Measurements from ENCODE around the gene TP53I11.

The TP53I11 gene

DNA sequence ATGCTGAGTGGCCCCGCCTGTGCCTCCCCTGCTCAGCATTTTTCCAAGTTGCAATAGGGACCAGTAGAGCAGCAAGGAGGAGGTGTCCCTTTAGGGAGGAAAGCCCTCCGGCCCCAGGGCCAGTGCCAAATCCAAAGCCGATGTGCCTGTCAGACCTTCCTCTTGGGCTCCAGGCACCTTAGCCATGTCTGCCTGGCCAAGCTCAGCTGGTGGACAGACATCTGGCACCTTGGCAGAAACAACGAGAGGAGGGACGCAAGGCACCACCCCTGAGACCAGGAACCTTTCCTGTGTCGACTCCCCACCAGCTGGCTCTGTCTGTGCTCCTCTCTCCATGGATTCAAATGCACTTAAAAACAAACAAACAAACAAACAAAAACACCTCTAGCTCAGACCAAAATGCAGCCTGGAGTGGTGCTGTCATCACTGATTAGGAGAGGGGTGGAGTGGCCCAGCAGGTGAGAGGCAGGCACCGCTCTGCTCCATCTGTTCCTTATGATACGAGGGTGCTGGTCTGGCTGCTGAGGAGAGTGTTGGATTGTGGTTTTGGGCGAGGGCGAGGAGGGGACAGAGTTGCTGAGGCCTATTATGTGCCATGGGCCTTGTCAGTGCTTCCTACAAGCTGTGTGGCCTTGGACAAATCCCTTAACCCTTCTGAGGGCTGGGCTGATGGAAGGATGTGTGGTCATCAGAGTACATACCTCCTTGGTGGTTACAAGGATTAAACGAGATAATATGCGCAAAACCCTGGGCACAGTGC is 46.2 kb downstream of the TP53I11 start:
- H3K27ac ChIP-seq: no peak overlapping the region
- TF ChIP-seq, protein P1, sequence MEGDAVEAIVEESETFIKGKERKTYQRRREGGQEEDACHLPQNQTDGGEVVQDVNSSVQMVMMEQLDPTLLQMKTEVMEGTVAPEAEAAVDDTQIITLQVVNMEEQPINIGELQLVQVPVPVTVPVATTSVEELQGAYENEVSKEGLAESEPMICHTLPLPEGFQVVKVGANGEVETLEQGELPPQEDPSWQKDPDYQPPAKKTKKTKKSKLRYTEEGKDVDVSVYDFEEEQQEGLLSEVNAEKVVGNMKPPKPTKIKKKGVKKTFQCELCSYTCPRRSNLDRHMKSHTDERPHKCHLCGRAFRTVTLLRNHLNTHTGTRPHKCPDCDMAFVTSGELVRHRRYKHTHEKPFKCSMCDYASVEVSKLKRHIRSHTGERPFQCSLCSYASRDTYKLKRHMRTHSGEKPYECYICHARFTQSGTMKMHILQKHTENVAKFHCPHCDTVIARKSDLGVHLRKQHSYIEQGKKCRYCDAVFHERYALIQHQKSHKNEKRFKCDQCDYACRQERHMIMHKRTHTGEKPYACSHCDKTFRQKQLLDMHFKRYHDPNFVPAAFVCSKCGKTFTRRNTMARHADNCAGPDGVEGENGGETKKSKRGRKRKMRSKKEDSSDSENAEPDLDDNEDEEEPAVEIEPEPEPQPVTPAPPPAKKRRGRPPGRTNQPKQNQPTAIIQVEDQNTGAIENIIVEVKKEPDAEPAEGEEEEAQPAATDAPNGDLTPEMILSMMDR (conservative IDR thresholded peaks at IDR 0.05): no peak

- TF ChIP-seq, protein P1 (conservative IDR thresholded peaks at IDR 0.05): no peak
- H3K27ac ChIP-seq: no peak overlapping the region
Observed at GRCh38 chr11:44903518-44903917, 47.2 kb downstream of the TP53I11 start.

- TF ChIP-seq, protein P1 (conservative IDR thresholded peaks at IDR 0.05): no peak
- H3K27ac ChIP-seq: no peak overlapping the region
Observed at GRCh38 chr11:44903035-44903434, 47.6 kb downstream of the TP53I11 start.

DNA sequence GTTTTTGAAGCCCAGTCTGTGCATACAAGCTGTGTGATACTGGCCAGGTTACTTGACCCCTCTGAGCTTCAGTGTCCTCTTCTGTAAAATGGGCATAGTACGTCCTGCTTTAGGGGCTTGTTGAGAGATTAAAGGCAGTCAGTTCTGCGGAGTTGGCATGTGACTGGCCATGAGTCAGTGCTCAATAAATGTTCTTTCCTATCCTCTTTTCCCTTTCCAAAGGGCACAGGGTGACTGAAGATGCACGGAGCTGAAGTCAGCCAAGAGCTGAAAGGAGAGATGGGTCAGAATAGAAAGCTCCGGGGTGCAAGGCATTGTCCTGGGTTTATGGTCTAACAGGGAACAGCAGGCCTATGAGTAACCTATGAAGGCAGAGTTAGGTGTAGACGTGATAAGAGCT is 48.9 kb downstream of the TP53I11 start:
- TF ChIP-seq, protein P1 (conservative IDR thresholded peaks at IDR 0.05): no peak
- H3K27ac ChIP-seq: no peak overlapping the region

- TF ChIP-seq, protein P1 (conservative IDR thresholded peaks at IDR 0.05): no peak
- H3K27ac ChIP-seq: no peak overlapping the region
Observed at GRCh38 chr11:44901120-44901633, 49.5 kb downstream of the TP53I11 start.

DNA sequence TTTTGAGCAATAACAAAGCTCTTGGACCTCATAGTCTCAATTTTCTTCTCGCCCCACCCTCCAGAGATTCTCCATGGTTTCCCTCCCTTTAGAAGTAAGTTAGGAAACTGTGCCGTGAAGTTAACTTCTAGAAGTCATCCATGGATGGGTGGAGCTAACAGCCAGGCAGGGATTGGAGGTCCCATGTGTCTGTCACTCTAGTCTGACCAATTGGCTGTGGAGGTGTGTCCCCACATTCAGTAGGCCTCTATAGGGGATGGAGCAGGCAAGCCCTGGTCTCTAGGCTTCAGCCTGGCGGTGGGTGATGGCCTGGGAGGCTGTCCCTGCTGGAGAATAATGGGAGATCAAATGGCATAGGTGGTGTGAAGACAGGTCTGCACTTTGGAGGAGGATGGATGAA is 50.7 kb downstream of the TP53I11 start:
- no peak overlapping the region for H3K27ac ChIP-seq
- TF ChIP-seq, protein P1 (conservative IDR thresholded peaks at IDR 0.05): no peak

GRCh38 chr11:44893846-44894617 is 56.7 kb downstream of the TP53I11 start:
- TF ChIP-seq, protein P1 (conservative IDR thresholded peaks at IDR 0.05): peak; percentile 59
- H3K27ac ChIP-seq: peak overlapping the region; percentile 41

All from VCaP (cell line).